HepG2 (cell line): ENCODE data around the gene DHX32. TPM values are rescaled to one million over a fixed set of nuclear protein-coding genes. Genes with fewer than 3 reads are reported as not detected.

Experiments used
- ELF1 ChIP-seq: sonication (generic); formaldehyde crosslinking; IDR thresholded peaks from 2 replicates; pipeline ENCODE4 v1.4.0; 2020; ENCODE audit warnings: missing genetic modification reagents
- ELF3 ChIP-seq: IDR thresholded peaks from 2 replicates; pipeline ENCODE4 v1.6.1; 2016; ENCODE audit warnings: missing genetic modification reagents, missing compliant biosample characterization
- FOXA1 ChIP-seq, 2 experiments: fragments of 450-650 bp in 1 of 2; sonication (generic) in 1 of 2; formaldehyde crosslinking in 1 of 2; IDR thresholded peaks; 2 replicates each; pipeline versions ENCODE4 v1.4.0 to v1.6.1; 2016 to 2020; ENCODE audit warnings: missing genetic modification reagents in 1 of 2
- FOXP1 ChIP-seq, 2 experiments: fragments of 450-650 bp in 1 of 2; IDR thresholded peaks; 2 replicates each; pipeline ENCODE4 v1.6.1; 2017 to 2018; ENCODE audit warnings: antibody characterized with exemption in 1 of 2
- HDAC2 ChIP-seq: sonication (generic); formaldehyde crosslinking; IDR thresholded peaks from 2 replicates; pipeline ENCODE4 v1.4.0; 2020; ENCODE audit warnings: missing genetic modification reagents
- HMG20B ChIP-seq: conservative IDR thresholded peaks from 2 replicates; pipeline ENCODE4 v1.6.1; 2016; ENCODE audit warnings: missing genetic modification reagents, missing compliant biosample characterization
- KAT8 ChIP-seq: IDR thresholded peaks from 2 replicates; pipeline ENCODE4 v1.6.1; 2016; ENCODE audit warnings: missing genetic modification reagents, missing compliant biosample characterization
- PAXIP1 ChIP-seq: sonication (generic); formaldehyde crosslinking; conservative IDR thresholded peaks from 2 replicates; pipeline ENCODE4 v1.4.0; 2020; ENCODE audit warnings: mild to moderate bottlenecking, missing genetic modification reagents, moderate library complexity
- PHF20 ChIP-seq: sonication (generic); formaldehyde crosslinking; IDR thresholded peaks from 2 replicates; pipeline ENCODE4 v1.5.0; 2020; ENCODE audit warnings: mild to moderate bottlenecking, missing genetic modification reagents
- PPARG ChIP-seq: conservative IDR thresholded peaks from 2 replicates; pipeline ENCODE4 v1.6.1; 2016; ENCODE audit warnings: missing biosample characterization, missing genetic modification reagents
- SOX13 ChIP-seq, 3 experiments: fragments of 450-650 bp in 1 of 3; sonication (generic) in 1 of 3; formaldehyde crosslinking in 1 of 3; IDR thresholded peaks in 2 of 3; conservative IDR thresholded peaks in 1 of 3; 2 replicates each; pipeline versions ENCODE4 v1.5.0 to v1.6.1; 2016 to 2020; ENCODE audit warnings: antibody characterized with exemption in 1 of 3, mild to moderate bottlenecking in 1 of 3, missing compliant biosample characterization in 1 of 3, missing genetic modification reagents in 1 of 3, moderate library complexity in 1 of 3
- TARDBP ChIP-seq: sonication (generic); formaldehyde crosslinking; IDR thresholded peaks from 2 replicates; pipeline ENCODE4 v1.8.0; 2022; ENCODE audit warnings: mild to moderate bottlenecking, missing genetic modification reagents
- THAP11 ChIP-seq: IDR thresholded peaks from 2 replicates; pipeline ENCODE4 v1.6.1; 2016; ENCODE audit warnings: missing biosample characterization, missing genetic modification reagents
- THRA ChIP-seq: sonication (generic); formaldehyde crosslinking; IDR thresholded peaks from 2 replicates; pipeline ENCODE4 v1.4.0; 2020; ENCODE audit warnings: missing genetic modification reagents, borderline replicate concordance
- ZFX ChIP-seq: sonication (generic); formaldehyde crosslinking; IDR thresholded peaks from 2 replicates; pipeline ENCODE4 v1.4.0; 2020; ENCODE audit warnings: mild to moderate bottlenecking, low read depth, missing genetic modification reagents, moderate library complexity
- ZNF335 ChIP-seq: sonication (generic); formaldehyde crosslinking; IDR thresholded peaks from 2 replicates; pipeline ENCODE4 v1.4.0; 2020; ENCODE audit warnings: missing genetic modification reagents
- ZNF629 ChIP-seq: sonication (generic); formaldehyde crosslinking; conservative IDR thresholded peaks from 2 replicates; pipeline ENCODE4 v1.5.0; 2020; ENCODE audit warnings: missing genetic modification reagents
- ZNF652 ChIP-seq: IDR thresholded peaks from 2 replicates; pipeline ENCODE4 v1.6.1; 2016; ENCODE audit warnings: low read depth, borderline replicate concordance
- ZNF687 ChIP-seq: sonication (generic); formaldehyde crosslinking; IDR thresholded peaks from 2 replicates; pipeline ENCODE4 v1.5.1; 2020; ENCODE audit warnings: mild to moderate bottlenecking, missing genetic modification reagents, moderate library complexity
- ZNF788 ChIP-seq: sonication (generic); formaldehyde crosslinking; IDR thresholded peaks from 2 replicates; pipeline ENCODE4 v1.5.0; 2020; ENCODE audit warnings: mild to moderate bottlenecking, missing genetic modification reagents, borderline replicate concordance
- polyA plus RNA-seq, 8 experiments: library from polyadenylated mRNA; depleted of rRNA in 3 of 8; stranded (reverse) in 7 of 8; unstranded in 1 of 8; fragments of >200 nt; fragmentation: Illumina TruSeq in 4 of 8; extraction: Trizol in 4 of 8; gene quantifications; 2 replicates each; pipeline versions ENCODE4 v1.2.1 to v1.2.3, GENCODE V29; 2011 to 2016; ENCODE audit warnings: low read depth in 4 of 8, missing spikeins in 1 of 8, mixed read lengths in 1 of 8; ENCODE audit not compliant: insufficient read depth in 1 of 8
- total RNA-seq, 5 experiments: library from RNA; depleted of rRNA; stranded (reverse); fragments of >200 nt; fragmentation: Illumina TruSeq; extraction: Trizol; gene quantifications; 2 replicates each; pipeline ENCODE4 v1.2.3, GENCODE V29; 2016; ENCODE audit warnings: low read depth in 1 of 5

DHX32 gene
- total and polyA plus RNA-seq, 2 of the 13 experiments (the other 11 are each of a cell fraction or from before 2014, with no cell fraction given), result 15.5 to 16.5 TPM

GRCh38 chr10:125797994-125798662 lies 83.0 kb downstream of the DHX32 start (continued):
- TF ChIP-seq PAXIP1 (CRISPR knock-in tag), result peak; percentile 64
- TF ChIP-seq PPARG (CRISPR knock-in tag), result 0 out of 2 replicates have a peak, but pooled peaks have one; percentile 24
- peak; percentile 30; the same call in 1 of the 2 replicates for TF ChIP-seq ELF1 (CRISPR knock-in tag)
- TF ChIP-seq HDAC2, result peak; percentile 39; the same call in 1 of the 2 replicates
- TF ChIP-seq ZNF687 (CRISPR knock-in tag), result peak; percentile 40
- no peak for TF ChIP-seq PHF20 (CRISPR knock-in tag)
- TF ChIP-seq KAT8 (CRISPR knock-in tag), result 0 out of 2 replicates have a peak, but pooled peaks have one; percentile 43
- TF ChIP-seq THAP11, result 0 out of 2 replicates have a peak, but pooled peaks have one; percentile 14
- TF ChIP-seq ZNF652, result peak; percentile 82
- TF ChIP-seq ZNF629, result peak; percentile 82
- TF ChIP-seq TARDBP (CRISPR knock-in tag), result no peak
- TF ChIP-seq FOXP1 (IDR thresholded peaks at IDR 0.05), result no peak
- peak; percentile 7; the same call in 1 of the 2 replicates for TF ChIP-seq FOXP1 (CRISPR knock-in tag; IDR thresholded peaks at IDR 0.05)
- TF ChIP-seq ZFX (CRISPR knock-in tag), result peak; percentile 42
- TF ChIP-seq THRA (CRISPR knock-in tag), result 0 out of 2 replicates have a peak, but pooled peaks have one; percentile 25
- TF ChIP-seq ZNF335 (CRISPR knock-in tag), result 0 out of 2 replicates have a peak, but pooled peaks have one; percentile 29
- TF ChIP-seq ZNF788 (CRISPR knock-in tag), result peak; percentile 31; the same call in 1 of the 2 replicates
- TF ChIP-seq ELF3 (CRISPR knock-in tag), result peak; percentile 51
- TF ChIP-seq SOX13 (IDR thresholded peaks at IDR 0.05), result no peak
- peak in 1 of 2 experiments; percentile 51; a peak in 2 of 4 replicates for TF ChIP-seq SOX13 (CRISPR knock-in tag; conservative IDR thresholded peaks at IDR 0.05 in 1 of 2, IDR thresholded peaks at IDR 0.05 in 1 of 2)
- 0 out of 2 replicates have a peak, but pooled peaks have one; percentile 32 for TF ChIP-seq HMG20B (CRISPR knock-in tag)
- TF ChIP-seq FOXA1 (IDR thresholded peaks at IDR 0.05), result no peak
- TF ChIP-seq FOXA1 (CRISPR knock-in tag; IDR thresholded peaks at IDR 0.05), result 0 out of 2 replicates have a peak, but pooled peaks have one; percentile 6
